HepG2 (cell line): ENCODE results near the gene CHST14. TPM values are rescaled to one million over a fixed set of nuclear protein-coding genes. Genes with fewer than 3 reads are reported as not detected.
A peak's percentile ranks its signal among the peaks of the same experiment; 100 is the strongest.

Experiments used
- ATAC-seq: fragments of 200-7000 bp; cut with Tn5 transposase; 3 replicates; pipeline ENCODE4 v1.9.1; 2020; ENCODE audit warnings: mild to moderate bottlenecking, moderate library complexity
- BruUV-seq: library from RNA; stranded (reverse); fragments of 400-500 nt; replicated peaks from 2 replicates; lab custom pipeline; 2021; lab: Mats Ljungman, UMichigan
- CTCF ChIA-PET: fragments of 300-600 bp; formaldehyde crosslinking; extraction: SDS; loops from one replicate; lab custom pipeline; 2021; ENCODE audit warnings: low total read pairs, inconsistent platforms, low intra/inter-chr PET ratio; lab: Yijun Ruan, JAX
- POLR2A ChIA-PET: fragments of 350-600 bp; sonication (Branson Sonifier 250); formaldehyde crosslinking; loops from one replicate; lab custom pipeline; 2020; ENCODE audit warnings: antibody characterized with exemption, inconsistent platforms; lab: Yijun Ruan, JAX
- DNase-seq: peaks from one replicate; pipeline ENCODE4 v3.0.0-alpha.2; 2015; ENCODE audit warnings: low spot score
- FAIRE-seq: peaks from 3 replicates; lab custom pipeline; 2011; peaks lifted over from hg19 to GRCh38; lab: Jason Lieb, UNC
- H2AFZ ChIP-seq: one replicate; pipeline ENCODE4 v1.6.1; 2011; ENCODE audit warnings: low read length, inconsistent platforms
- H3K27ac ChIP-seq: fragments of 300-600 bp; 3 replicates; pipeline ENCODE4 v1.8.0; 2011; ENCODE audit warnings: mixed run types, mild to moderate bottlenecking, mixed read lengths, low read length, inconsistent platforms; ENCODE audit not compliant: insufficient read depth; ENCODE audit errors: extremely low read length
- H3K27me3 ChIP-seq, 2 experiments: fragments of 200-600 bp in 1 of 2; 2 replicates in 1 of 2; 3 replicates in 1 of 2; pipeline versions ENCODE4 v1.6.0 to v1.8.0; 2011; ENCODE audit warnings: low read length in 2 of 2, mild to moderate bottlenecking in 2 of 2, moderate library complexity in 2 of 2, inconsistent platforms in 1 of 2; ENCODE audit not compliant: insufficient read depth in 2 of 2, control insufficient read depth in 1 of 2
- H3K36me3 ChIP-seq, 2 experiments: fragments of 200-600 bp in 1 of 2; replicated peaks in 1 of 2; 2 replicates in 1 of 2; 3 replicates in 1 of 2; pipeline versions ENCODE4 v1.5.1 to v1.8.0; 2011; ENCODE audit warnings: low read length in 2 of 2, inconsistent platforms in 1 of 2; ENCODE audit not compliant: insufficient read depth in 2 of 2, control insufficient read depth in 1 of 2
- H3K4me1 ChIP-seq: 2 replicates; pipeline ENCODE4 v1.5.1; 2012; ENCODE audit warnings: low read length, inconsistent platforms; ENCODE audit not compliant: insufficient read depth
- H3K4me2 ChIP-seq: 2 replicates; pipeline ENCODE4 v1.6.0; 2011; ENCODE audit warnings: low read depth, low read length, inconsistent platforms
- H3K4me3 ChIP-seq, 3 experiments: fragments of 200-600 bp in 1 of 3; sonication (generic), shearing (Covaris generic) in 1 of 3; replicated peaks in 1 of 3; 2 replicates each; pipeline ENCODE4 v1.5.1; 2011 to 2016; ENCODE audit warnings: low read length in 3 of 3, inconsistent platforms in 2 of 3, low read depth in 2 of 3, mild to moderate bottlenecking in 2 of 3, control low read depth in 1 of 3, mixed read lengths in 1 of 3; ENCODE audit not compliant: insufficient read depth in 1 of 3
- H3K79me2 ChIP-seq: one replicate; pipeline ENCODE4 v1.6.1; 2011; ENCODE audit warnings: low read length, inconsistent platforms; ENCODE audit not compliant: insufficient read depth
- H3K9ac ChIP-seq: 2 replicates; pipeline ENCODE4 v1.6.0; 2011; ENCODE audit warnings: mild to moderate bottlenecking, low read depth, low read length, inconsistent platforms; ENCODE audit not compliant: insufficient read depth
- H3K9me3 ChIP-seq: 2 replicates; pipeline ENCODE4 v1.5.1; 2012; ENCODE audit warnings: mild to moderate bottlenecking, low read length
- H4K20me1 ChIP-seq: 2 replicates; pipeline ENCODE4 v1.6.0; 2011; ENCODE audit warnings: inconsistent platforms, mild to moderate bottlenecking, low read length, moderate library complexity; ENCODE audit not compliant: insufficient read depth
- GATAD2A ChIP-seq: IDR thresholded peaks from 2 replicates; pipeline ENCODE4 v1.6.1; 2016
- GFI1 ChIP-seq: sonication (generic); formaldehyde crosslinking; IDR thresholded peaks from 2 replicates; pipeline ENCODE4 v1.5.0; 2020; ENCODE audit warnings: missing genetic modification reagents, mild to moderate bottlenecking, borderline replicate concordance
- HNF4A ChIP-seq: sonication (generic); formaldehyde crosslinking; IDR thresholded peaks from 2 replicates; pipeline ENCODE4 v1.4.0; 2020; ENCODE audit warnings: missing genetic modification reagents
- KDM3A ChIP-seq: IDR thresholded peaks from 2 replicates; pipeline ENCODE4 v1.6.1; 2018; ENCODE audit warnings: low read depth, missing compliant biosample characterization
- KLF9 ChIP-seq: IDR thresholded peaks from 2 replicates; pipeline ENCODE4 v1.6.1; 2016; ENCODE audit warnings: low read depth
- MYC ChIP-seq: sonication (generic); formaldehyde crosslinking; IDR thresholded peaks from 2 replicates; pipeline ENCODE4 v1.9.0; 2021; ENCODE audit warnings: missing genetic modification reagents, borderline replicate concordance
- NR2F2 ChIP-seq: IDR thresholded peaks from 2 replicates; pipeline ENCODE4 v1.6.1; 2012; ENCODE audit warnings: low read depth, inconsistent platforms, borderline replicate concordance
- PITX1 ChIP-seq: sonication (generic); formaldehyde crosslinking; IDR thresholded peaks from 2 replicates; pipeline ENCODE4 v1.5.1; 2020; ENCODE audit warnings: mild to moderate bottlenecking, missing genetic modification reagents
- PTBP1 ChIP-seq: fragments of 200-400 bp; formaldehyde crosslinking; IDR thresholded peaks from 2 replicates; pipeline ENCODE4 v1.6.1; 2018; ENCODE audit warnings: low read length, low read depth; ENCODE audit not compliant: poor library complexity, severe bottlenecking
- SRSF4 ChIP-seq: fragments of 200-400 bp; formaldehyde crosslinking; IDR thresholded peaks from one replicate; pipeline ENCODE4 v1.6.1; 2018; ENCODE audit warnings: mild to moderate bottlenecking, low read depth, low read length, moderate library complexity; ENCODE audit not compliant: poor library complexity, severe bottlenecking
- ZMYM4 ChIP-seq: sonication (generic); formaldehyde crosslinking; IDR thresholded peaks from 2 replicates; pipeline ENCODE4 v1.8.1; 2023; ENCODE audit warnings: mild to moderate bottlenecking, missing genetic modification reagents
- ZNF616 ChIP-seq: sonication (generic); formaldehyde crosslinking; IDR thresholded peaks from 2 replicates; pipeline ENCODE4 v1.5.0; 2020; ENCODE audit warnings: low read depth, mild to moderate bottlenecking, missing genetic modification reagents
- ZSCAN30 ChIP-seq: sonication (generic); formaldehyde crosslinking; IDR thresholded peaks from 2 replicates; pipeline ENCODE4 v1.5.0; 2020; ENCODE audit warnings: mild to moderate bottlenecking, missing genetic modification reagents
- ZSCAN9 ChIP-seq: IDR thresholded peaks from 2 replicates; pipeline ENCODE4 v1.6.1; 2016; ENCODE audit warnings: borderline replicate concordance
- WGBS: methylation state at CpG from one replicate; pipeline ENCODE4 v1.1.6; 2017; ENCODE audit warnings: low lambda C conversion rate; 5-methylcytosine and 5-hydroxymethylcytosine counted together
- in situ Hi-C: cut with HindIII; loops from 2 replicates; pipeline ENCODE4 v1.10.0; 2017; ENCODE audit warnings: low pct_unique_long_range_greater_than_20kb; ENCODE audit not compliant: extremely low pct_ligation_motif_present
- intact Hi-C: fragments of 100-400 bp; cut with micrococcal nuclease; formaldehyde crosslinking; loops from one replicate; pipeline ENCODE4 v1.10.0; 2022; ENCODE audit not compliant: unreplicated experiment
- polyA plus RNA-seq, 8 experiments: library from polyadenylated mRNA; depleted of rRNA in 3 of 8; stranded (reverse) in 7 of 8; unstranded in 1 of 8; fragments of >200 nt; fragmentation: Illumina TruSeq in 4 of 8; extraction: Trizol in 4 of 8; gene quantifications; 2 replicates each; pipeline versions ENCODE4 v1.2.1 to v1.2.3, GENCODE V29; 2011 to 2016; ENCODE audit warnings: low read depth in 4 of 8, missing spikeins in 1 of 8, mixed read lengths in 1 of 8; ENCODE audit not compliant: insufficient read depth in 1 of 8
- total RNA-seq, 5 experiments: library from RNA; depleted of rRNA; stranded (reverse); fragments of >200 nt; fragmentation: Illumina TruSeq; extraction: Trizol; gene quantifications; 2 replicates each; pipeline ENCODE4 v1.2.3, GENCODE V29; 2016; ENCODE audit warnings: low read depth in 1 of 5
- TF ChIP-seq, protein P1 (sequence below): IDR thresholded peaks from 2 replicates; pipeline ENCODE4 v1.6.1; 2016; ENCODE audit warnings: missing compliant biosample characterization, missing genetic modification reagents, borderline replicate concordance
- TF ChIP-seq, protein P2 (sequence below): sonication (generic); formaldehyde crosslinking; IDR thresholded peaks from 2 replicates; pipeline ENCODE4 v1.4.0; 2020; ENCODE audit warnings: missing genetic modification reagents
- TF ChIP-seq, protein P3 (sequence below): sonication (generic); formaldehyde crosslinking; IDR thresholded peaks from 2 replicates; pipeline ENCODE4 v1.8.0; 2022; ENCODE audit warnings: mild to moderate bottlenecking, missing genetic modification reagents, moderate library complexity
- TF ChIP-seq, protein P4 (sequence below): sonication (generic); formaldehyde crosslinking; IDR thresholded peaks from 2 replicates; pipeline ENCODE4 v1.4.0; 2020; ENCODE audit warnings: missing genetic modification reagents
- TF ChIP-seq, protein P5 (sequence below): sonication (generic); formaldehyde crosslinking; IDR thresholded peaks from 2 replicates; pipeline ENCODE4 v1.4.0; 2020; ENCODE audit warnings: mild to moderate bottlenecking, missing genetic modification reagents

The CHST14 gene
- total and polyA plus RNA-seq, 2 of the 13 experiments (the other 11 are each of a cell fraction or from before 2014, with no cell fraction given): 8.9 to 12.4 TPM

DNA sequence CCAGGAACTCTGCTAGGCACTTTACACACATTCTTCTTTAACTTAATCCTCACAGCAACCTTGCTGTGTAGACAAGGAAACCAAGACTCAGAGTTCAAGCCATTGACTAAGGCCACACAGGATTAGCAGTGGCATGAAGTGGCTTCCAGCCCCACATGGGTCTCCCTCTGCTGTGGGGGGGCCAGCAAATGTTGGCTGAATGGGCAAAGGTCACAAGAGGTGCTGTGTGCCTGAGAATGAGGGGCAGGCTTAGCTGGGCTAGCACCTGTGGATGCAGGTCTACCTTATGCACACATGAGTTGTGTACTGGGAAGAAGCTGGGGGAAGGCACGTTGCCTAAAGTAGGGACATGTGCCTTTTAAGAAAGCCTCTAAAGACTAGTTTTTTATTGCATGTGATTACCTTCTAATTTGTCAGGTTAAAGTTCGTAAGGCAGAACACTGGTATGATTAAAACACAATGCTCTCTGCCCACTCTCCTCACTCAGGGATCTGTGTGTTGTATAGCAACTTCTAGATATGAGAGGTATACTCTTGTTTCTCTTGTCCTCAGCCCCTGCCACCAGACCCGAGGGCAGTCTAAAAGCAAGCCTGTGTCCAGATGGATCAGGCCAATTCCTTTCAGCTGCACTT is 19.1 kb upstream of the CHST14 start:
- ChIA-PET POLR2A (interaction anchor here (0.9 to 1.5 kb wide), 2 partner anchors 18 to 46 kb away, joined by 3 to 5 read pairs; partner anchors contain the start of gene IVD), CTCF (no interaction called here)
- H3K9me3 ChIP-seq: no peaks in the 10 kb centered on the region
- H3K4me1 ChIP-seq: peaks cover 86% of the 10 kb centered on the region
- H3K27me3 ChIP-seq: no peaks in the 10 kb centered on the region
- DNase-seq (no peak), ATAC-seq (peak; percentile 54), FAIRE-seq (peak; percentile 32)
- intact Hi-C loops (no loop called here), in situ Hi-C loops (no loop called here)
- BruUV-seq: no TSS peak
- H3K36me3 ChIP-seq: no peaks in the 10 kb centered on the region
- 32% methylated on average over 3 of the region's 3 CpGs for WGBS
- peak overlapping the region; percentile 54 for H3K4me2 ChIP-seq
- H3K79me2 ChIP-seq: peaks cover 64% of the 10 kb centered on the region
- H3K27ac ChIP-seq: peak overlapping the region; percentile 43
- H3K9ac ChIP-seq: no peak overlapping the region
- H4K20me1 ChIP-seq: peaks cover 21% of the 10 kb centered on the region; the same call in 1 of the 2 replicates
- H3K4me3 ChIP-seq: peak overlapping the region in 1 of 3 experiments; percentile 37; a peak in 1 of 6 replicates
- H2AFZ ChIP-seq: no peak overlapping the region
- TF ChIP-seq, protein P1, sequence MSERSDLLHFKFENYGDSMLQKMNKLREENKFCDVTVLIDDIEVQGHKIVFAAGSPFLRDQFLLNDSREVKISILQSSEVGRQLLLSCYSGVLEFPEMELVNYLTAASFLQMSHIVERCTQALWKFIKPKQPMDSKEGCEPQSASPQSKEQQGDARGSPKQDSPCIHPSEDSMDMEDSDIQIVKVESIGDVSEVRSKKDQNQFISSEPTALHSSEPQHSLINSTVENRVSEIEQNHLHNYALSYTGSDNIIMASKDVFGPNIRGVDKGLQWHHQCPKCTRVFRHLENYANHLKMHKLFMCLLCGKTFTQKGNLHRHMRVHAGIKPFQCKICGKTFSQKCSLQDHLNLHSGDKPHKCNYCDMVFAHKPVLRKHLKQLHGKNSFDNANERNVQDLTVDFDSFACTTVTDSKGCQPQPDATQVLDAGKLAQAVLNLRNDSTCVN (CRISPR knock-in tag): no peak
- TF ChIP-seq NR2F2 (no peak), SRSF4 (no peak), PITX1 (peak; percentile 59; the same call in 1 of the 2 replicates), GFI1 (CRISPR knock-in tag) (no peak), HNF4A (CRISPR knock-in tag) (peak; percentile 80), PTBP1 (no peak), MYC (peak; percentile 54; the same call in 1 of the 2 replicates), ZMYM4 (CRISPR knock-in tag) (0 out of 2 replicates have a peak, but pooled peaks have one; percentile 23), ZSCAN9 (CRISPR knock-in tag) (no peak), KLF9 (no peak), ZSCAN30 (no peak), KDM3A (CRISPR knock-in tag) (no peak), GATAD2A (CRISPR knock-in tag) (no peak), ZNF616 (CRISPR knock-in tag) (no peak)
- TF ChIP-seq, protein P2, sequence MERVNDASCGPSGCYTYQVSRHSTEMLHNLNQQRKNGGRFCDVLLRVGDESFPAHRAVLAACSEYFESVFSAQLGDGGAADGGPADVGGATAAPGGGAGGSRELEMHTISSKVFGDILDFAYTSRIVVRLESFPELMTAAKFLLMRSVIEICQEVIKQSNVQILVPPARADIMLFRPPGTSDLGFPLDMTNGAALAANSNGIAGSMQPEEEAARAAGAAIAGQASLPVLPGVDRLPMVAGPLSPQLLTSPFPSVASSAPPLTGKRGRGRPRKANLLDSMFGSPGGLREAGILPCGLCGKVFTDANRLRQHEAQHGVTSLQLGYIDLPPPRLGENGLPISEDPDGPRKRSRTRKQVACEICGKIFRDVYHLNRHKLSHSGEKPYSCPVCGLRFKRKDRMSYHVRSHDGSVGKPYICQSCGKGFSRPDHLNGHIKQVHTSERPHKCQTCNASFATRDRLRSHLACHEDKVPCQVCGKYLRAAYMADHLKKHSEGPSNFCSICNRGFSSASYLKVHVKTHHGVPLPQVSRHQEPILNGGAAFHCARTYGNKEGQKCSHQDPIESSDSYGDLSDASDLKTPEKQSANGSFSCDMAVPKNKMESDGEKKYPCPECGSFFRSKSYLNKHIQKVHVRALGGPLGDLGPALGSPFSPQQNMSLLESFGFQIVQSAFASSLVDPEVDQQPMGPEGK (CRISPR knock-in tag): peak; percentile 94
- TF ChIP-seq, protein P3, sequence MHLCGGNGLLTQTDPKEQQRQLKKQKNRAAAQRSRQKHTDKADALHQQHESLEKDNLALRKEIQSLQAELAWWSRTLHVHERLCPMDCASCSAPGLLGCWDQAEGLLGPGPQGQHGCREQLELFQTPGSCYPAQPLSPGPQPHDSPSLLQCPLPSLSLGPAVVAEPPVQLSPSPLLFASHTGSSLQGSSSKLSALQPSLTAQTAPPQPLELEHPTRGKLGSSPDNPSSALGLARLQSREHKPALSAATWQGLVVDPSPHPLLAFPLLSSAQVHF (CRISPR knock-in tag): no peak
- TF ChIP-seq, protein P4, sequence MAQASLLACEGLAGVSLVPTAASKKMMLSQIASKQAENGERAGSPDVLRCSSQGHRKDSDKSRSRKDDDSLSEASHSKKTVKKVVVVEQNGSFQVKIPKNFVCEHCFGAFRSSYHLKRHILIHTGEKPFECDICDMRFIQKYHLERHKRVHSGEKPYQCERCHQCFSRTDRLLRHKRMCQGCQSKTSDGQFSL: peak; percentile 93
- TF ChIP-seq, protein P5, sequence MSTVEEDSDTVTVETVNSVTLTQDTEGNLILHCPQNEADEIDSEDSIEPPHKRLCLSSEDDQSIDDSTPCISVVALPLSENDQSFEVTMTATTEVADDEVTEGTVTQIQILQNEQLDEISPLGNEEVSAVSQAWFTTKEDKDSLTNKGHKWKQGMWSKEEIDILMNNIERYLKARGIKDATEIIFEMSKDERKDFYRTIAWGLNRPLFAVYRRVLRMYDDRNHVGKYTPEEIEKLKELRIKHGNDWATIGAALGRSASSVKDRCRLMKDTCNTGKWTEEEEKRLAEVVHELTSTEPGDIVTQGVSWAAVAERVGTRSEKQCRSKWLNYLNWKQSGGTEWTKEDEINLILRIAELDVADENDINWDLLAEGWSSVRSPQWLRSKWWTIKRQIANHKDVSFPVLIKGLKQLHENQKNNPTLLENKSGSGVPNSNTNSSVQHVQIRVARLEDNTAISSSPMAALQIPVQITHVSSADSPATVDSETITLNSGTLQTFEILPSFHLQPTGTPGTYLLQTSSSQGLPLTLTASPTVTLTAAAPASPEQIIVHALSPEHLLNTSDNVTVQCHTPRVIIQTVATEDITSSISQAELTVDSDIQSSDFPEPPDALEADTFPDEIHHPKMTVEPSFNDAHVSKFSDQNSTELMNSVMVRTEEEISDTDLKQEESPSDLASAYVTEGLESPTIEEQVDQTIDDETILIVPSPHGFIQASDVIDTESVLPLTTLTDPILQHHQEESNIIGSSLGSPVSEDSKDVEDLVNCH (CRISPR knock-in tag): no peak
